K562 (cell line): ENCODE data around the gene HOXB7. TPM values are rescaled to one million over a fixed set of nuclear protein-coding genes. Genes with fewer than 3 reads are reported as not detected.

Experiments
- ATAC-seq: fragments of 200-7000 bp; cut with Tn5 transposase; 3 replicates; pipeline ENCODE4 v1.9.1; 2020; ENCODE audit warnings: moderate library complexity
- BruUV-seq: library from RNA; stranded (reverse); fragments of 400-500 nt; replicated peaks from 2 replicates; lab custom pipeline; 2021; lab: Mats Ljungman, UMichigan
- CTCF ChIA-PET: fragments of 300-600 bp; formaldehyde crosslinking; extraction: SDS; loops from one replicate; lab custom pipeline; 2021; ENCODE audit warnings: low intra/inter-chr PET ratio; lab: Yijun Ruan, JAX
- POLR2A ChIA-PET: fragments of 300-600, 350-650 bp; sonication (Branson Sonifier 250); formaldehyde crosslinking; extraction: SDS; loops from one replicate; lab custom pipeline; 2021; ENCODE audit warnings: antibody characterized with exemption, inconsistent platforms; lab: Yijun Ruan, JAX
- DNase-seq, 4 experiments: peaks; one replicate each; pipeline versions ENCODE4 v3.0.0 to v3.0.0-alpha.2; 2011 to 2018; ENCODE audit warnings: low spot score in 3 of 4, mixed read lengths in 3 of 4; ENCODE audit errors: extremely low read depth in 1 of 4
- FAIRE-seq: peaks from 2 replicates; lab custom pipeline; 2011; peaks lifted over from hg19 to GRCh38; lab: Jason Lieb, UNC
- H2AFZ ChIP-seq: 2 replicates; pipeline ENCODE4 v1.6.0; 2011; ENCODE audit warnings: low read depth, low read length, control low read depth, inconsistent platforms
- H3K27ac ChIP-seq: fragments of 200-600 bp; 3 replicates; pipeline ENCODE4 v1.8.0; 2011; ENCODE audit warnings: low read depth, mild to moderate bottlenecking, control low read depth, inconsistent platforms, low read length, moderate library complexity, mixed read lengths; ENCODE audit errors: extremely low read depth
- H3K27me3 ChIP-seq, 2 experiments: fragments of 300-600 bp in 1 of 2; 2 replicates in 1 of 2; 3 replicates in 1 of 2; pipeline versions ENCODE4 v1.6.0 to v1.8.0; 2011; ENCODE audit warnings: inconsistent platforms in 2 of 2, low read length in 2 of 2, mild to moderate bottlenecking in 1 of 2, mixed read lengths in 1 of 2, moderate library complexity in 1 of 2; ENCODE audit not compliant: control insufficient read depth in 2 of 2, insufficient read depth in 2 of 2
- H3K36me3 ChIP-seq: fragments of 300-600 bp; 3 replicates; pipeline ENCODE4 v1.8.0; 2011; ENCODE audit warnings: mild to moderate bottlenecking, low read length, inconsistent platforms; ENCODE audit not compliant: control insufficient read depth, insufficient read depth
- H3K4me1 ChIP-seq, 2 experiments: fragments of 200-600 bp in 1 of 2; replicated peaks in 1 of 2; 2 replicates in 1 of 2; 3 replicates in 1 of 2; pipeline versions ENCODE4 v1.5.1 to v1.8.0; 2011; ENCODE audit warnings: inconsistent platforms in 2 of 2, low read length in 2 of 2, mild to moderate bottlenecking in 1 of 2, mixed read lengths in 1 of 2, moderate library complexity in 1 of 2; ENCODE audit not compliant: control insufficient read depth in 2 of 2, insufficient read depth in 2 of 2
- H3K4me2 ChIP-seq: 2 replicates; pipeline ENCODE4 v1.6.1; 2011; ENCODE audit warnings: low read length, control low read depth, inconsistent platforms, mixed read lengths; ENCODE audit not compliant: insufficient read depth
- H3K4me3 ChIP-seq: fragments of 200-600 bp; sonication (generic), shearing (Covaris generic); 2 replicates; pipeline ENCODE4 v1.5.1; 2016; ENCODE audit warnings: control low read depth, inconsistent platforms
- H3K79me2 ChIP-seq: fragments of 200-600 bp; 3 replicates; pipeline ENCODE4 v1.8.0; 2011; ENCODE audit warnings: low read length, inconsistent platforms; ENCODE audit not compliant: control insufficient read depth, insufficient read depth
- H3K9ac ChIP-seq, 2 experiments: 2 replicates each; pipeline versions ENCODE4 v1.6.0 to v1.6.1; 2011; ENCODE audit warnings: low read depth in 2 of 2, low read length in 2 of 2, control low read depth in 1 of 2, inconsistent platforms in 1 of 2, mild to moderate bottlenecking in 1 of 2, mixed read lengths in 1 of 2; ENCODE audit not compliant: insufficient read depth in 1 of 2
- H3K9me1 ChIP-seq: one replicate; pipeline ENCODE4 v1.6.0; 2011; ENCODE audit warnings: inconsistent platforms, mild to moderate bottlenecking, low read length, moderate library complexity; ENCODE audit not compliant: control insufficient read depth, insufficient read depth
- H3K9me3 ChIP-seq: replicated peaks from 2 replicates; pipeline ENCODE4 v1.5.1; 2011; ENCODE audit warnings: low read depth, low read length, inconsistent platforms; ENCODE audit not compliant: control insufficient read depth, insufficient read depth
- H4K20me1 ChIP-seq: replicated peaks from 2 replicates; pipeline ENCODE4 v1.6.1; 2011; ENCODE audit warnings: low read length, inconsistent platforms, mixed read lengths; ENCODE audit not compliant: control insufficient read depth, insufficient read depth
- CEBPB ChIP-seq: fragments of 450-650 bp; IDR thresholded peaks from 2 replicates; pipeline ENCODE4 v1.6.1; 2016; ENCODE audit warnings: missing genetic modification characterization, missing compliant biosample characterization
- IFI16 ChIP-seq: fragments of 250-450 bp; sonication (Bioruptor Pico); IDR thresholded peaks from 2 replicates; pipeline ENCODE4 v2.1.2; 2022; ENCODE audit warnings: mild to moderate bottlenecking, inconsistent platforms
- LEF1 ChIP-seq: fragments of 450-650 bp; IDR thresholded peaks from 2 replicates; pipeline ENCODE4 v1.6.1; 2016; ENCODE audit warnings: mild to moderate bottlenecking
- MAZ ChIP-seq, 2 experiments: fragments of 450-650 bp in 1 of 2; sonication (generic) in 1 of 2; formaldehyde crosslinking; IDR thresholded peaks in 1 of 2; conservative IDR thresholded peaks in 1 of 2; 2 replicates each; pipeline versions ENCODE4 v1.4.0 to v1.5.0; 2020; ENCODE audit warnings: mild to moderate bottlenecking in 1 of 2, missing genetic modification reagents in 1 of 2
- POLR2A ChIP-seq: fragments of 450-650 bp; conservative IDR thresholded peaks from 2 replicates; pipeline ENCODE4 v1.6.1; 2016
- RBBP5 ChIP-seq: fragments of 200-600 bp; sonication (generic); IDR thresholded peaks from 2 replicates; pipeline ENCODE4 v1.6.1; 2012; ENCODE audit warnings: borderline replicate concordance, mild to moderate bottlenecking, low read length, control low read depth, inconsistent platforms; ENCODE audit not compliant: insufficient read depth, poor library complexity, severe bottlenecking
- ZNF311 ChIP-seq: fragments of 250-450 bp; sonication (Bioruptor Pico); IDR thresholded peaks from 2 replicates; pipeline ENCODE4 v1.4.0; 2020; ENCODE audit warnings: mild to moderate bottlenecking, moderate library complexity
- ZNF778 ChIP-seq: fragments of 450-650 bp; formaldehyde crosslinking; IDR thresholded peaks from 2 replicates; pipeline ENCODE4 v1.4.0; 2020; ENCODE audit warnings: mild to moderate bottlenecking, moderate library complexity
- WGBS: fragments of 100-300 bp; shearing (Covaris generic); methylation state at CpG from one replicate; pipeline ENCODE4 v1.1.6; 2016; ENCODE audit warnings: low coverage, mixed read lengths; ENCODE audit not compliant: insufficient coverage; ENCODE audit errors: missing lambda C conversion rate; 5-methylcytosine and 5-hydroxymethylcytosine counted together
- in situ Hi-C: fragments of 300-500 bp; cut with MboI; formaldehyde crosslinking; loops from 4 replicates; pipeline ENCODE4 v1.15.0; 2018; ENCODE audit warnings: inconsistent platforms, mixed read lengths
- intact Hi-C: fragments of 100-400 bp; cut with micrococcal nuclease; formaldehyde crosslinking; loops from 2 replicates; pipeline ENCODE4 v1.14.2; 2022
- polyA plus RNA-seq, 8 experiments: library from polyadenylated mRNA; depleted of rRNA in 4 of 8; stranded (reverse) in 5 of 8; unstranded in 3 of 8; fragments of >200 nt; fragmentation: Nextera tagmentation in 2 of 8; fragmentation: Illumina TruSeq in 1 of 8; extraction: Ambion mirVana in 2 of 8; extraction: Trizol in 1 of 8; gene quantifications; 2 replicates each; pipeline versions ENCODE4 v1.2.1 to v1.2.3, GENCODE V29; 2011 to 2014; ENCODE audit warnings: inconsistent platforms in 1 of 8, missing spikeins in 1 of 8
- total RNA-seq, 7 experiments: library from RNA; depleted of rRNA in 6 of 7; stranded (reverse); fragments of >200 nt in 6 of 7; fragmentation: Illumina TruSeq in 2 of 7; extraction: Trizol in 2 of 7; gene quantifications; 2 replicates each; pipeline versions ENCODE4 v1.2.1 to v1.2.3, GENCODE V29; 2011 to 2021; ENCODE audit warnings: low replicate concordance in 1 of 7
- TF ChIP-seq, protein P1 (sequence below), 2 experiments: fragments of 150-350 bp in 1 of 2; IDR thresholded peaks; 2 replicates each; pipeline ENCODE4 v1.6.1; 2012 to 2016; ENCODE audit warnings: low read depth in 2 of 2, low read length in 2 of 2, mild to moderate bottlenecking in 1 of 2, moderate library complexity in 1 of 2
- TF ChIP-seq, protein P2 (sequence below): fragments of 200-400 bp; formaldehyde crosslinking; IDR thresholded peaks from 2 replicates; pipeline ENCODE4 v1.6.1; 2017; ENCODE audit warnings: mild to moderate bottlenecking, low read depth, low read length, moderate library complexity
- TF ChIP-seq, protein P3 (sequence below): fragments of 250-450 bp; sonication (Bioruptor Pico); IDR thresholded peaks from 2 replicates; pipeline ENCODE4 v1.4.0; 2020; ENCODE audit warnings: mild to moderate bottlenecking

The HOXB7 gene
- total and polyA plus RNA-seq, 9 of the 15 experiments (the other 6 are each of a cell fraction or from before 2014, with no cell fraction given) = 5.5 to 16.7 (median 8.3) TPM

DNA sequence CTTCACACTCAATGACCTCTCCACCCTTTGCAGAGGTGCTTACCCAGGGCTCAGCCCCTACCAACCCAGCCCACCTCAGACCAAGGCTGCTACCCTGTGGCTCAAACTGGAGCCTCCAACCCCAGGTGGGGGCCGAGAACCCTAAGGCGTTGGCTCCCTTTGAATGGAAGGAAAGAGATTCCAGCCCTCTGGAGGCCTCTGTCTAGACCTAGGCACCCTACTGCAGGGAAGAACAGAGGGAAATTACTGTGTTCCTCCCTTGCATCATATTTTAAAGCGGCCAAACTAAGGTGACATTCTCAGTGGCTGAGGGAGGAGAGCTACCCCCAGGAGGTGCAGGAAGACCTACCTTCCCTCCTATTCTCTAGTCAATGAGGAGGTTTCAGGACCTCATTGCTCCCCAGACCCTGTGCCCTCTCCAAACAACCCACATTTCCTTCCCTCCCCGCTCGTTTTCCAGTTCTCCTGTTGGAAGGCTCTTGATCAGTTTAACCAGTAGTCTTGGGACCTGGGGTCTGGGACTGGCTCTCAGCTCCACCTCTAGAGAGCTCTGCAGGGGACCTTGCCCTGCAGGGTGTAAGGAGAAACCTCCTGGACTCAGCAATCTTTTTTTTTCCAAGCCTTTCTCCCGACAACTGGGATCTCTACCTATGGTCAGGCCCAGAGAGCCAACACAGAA, 9.8 kb upstream of the HOXB7 start (continued):
- TF ChIP-seq RBBP5 (peak; percentile 11), POLR2A (peak; percentile 61), ZNF778 (CRISPR knock-in tag) (no peak), CEBPB (0 out of 2 replicates have a peak, but pooled peaks have one; percentile 12), MAZ (CRISPR knock-in tag; conservative IDR thresholded peaks at IDR 0.05 in 1 of 2, IDR thresholded peaks at IDR 0.05 in 1 of 2) (0 out of 4 replicates have a peak, but pooled peaks of 1 of the 2 experiments have one; percentile 49), IFI16 (no peak)

DNA sequence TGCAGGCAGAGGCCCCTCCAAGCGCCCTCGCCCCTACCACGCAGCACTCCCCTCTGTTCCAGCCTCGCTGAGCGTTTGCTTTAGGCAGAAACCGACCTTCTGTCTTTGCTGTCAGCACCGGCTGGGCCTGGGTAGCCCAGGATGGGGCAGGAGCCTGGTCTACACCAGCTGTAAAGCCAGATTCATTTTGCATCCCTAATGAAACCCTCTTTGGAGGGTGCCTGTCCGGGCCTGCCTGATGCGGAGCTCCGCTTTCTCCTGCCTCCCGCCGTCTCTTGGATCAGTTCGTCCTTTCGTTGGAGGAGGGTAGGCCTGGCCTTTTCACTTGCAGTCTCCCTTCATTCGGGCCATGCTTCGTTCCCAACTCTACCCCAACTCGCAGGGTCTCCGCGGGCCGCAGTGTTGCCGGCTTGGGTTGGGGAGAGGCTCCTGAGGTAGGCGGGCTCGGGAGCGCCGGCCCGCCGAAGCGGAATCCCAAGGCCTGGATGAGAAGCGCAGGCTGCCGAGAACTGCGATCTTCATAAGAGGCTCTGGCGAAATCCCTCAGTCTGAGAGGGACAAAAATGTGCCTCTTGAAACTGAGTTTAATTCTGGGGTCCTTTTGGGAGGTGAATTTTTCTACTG, 9.1 kb upstream of the HOXB7 start:
- H3K79me2 ChIP-seq = peaks cover 78% of the 10 kb centered on the region
- POLR2A ChIA-PET = interaction anchor here (0.5 to 1.3 kb wide), 4 partner anchors 17 to 208 kb away, joined by 3 read pairs; no protein-coding TSS in a partner anchor
- 0 out of 2 replicates have a peak overlapping the region, but pooled peaks have one; percentile 39 for H3K4me3 ChIP-seq
- H2AFZ ChIP-seq = no peak overlapping the region
- in situ Hi-C loops = loop anchor here (10.0 kb wide), 1 partner anchor 585 kb away; the partner anchor contains the start of gene COPZ2
- H3K4me1 ChIP-seq = peaks cover 48 to 50% of the 10 kb centered on the region in 2 experiments; a peak in 4 of 5 replicates
- intact Hi-C loops = no loop called here
- H3K27ac ChIP-seq = peak overlapping the region; percentile 72; the same call in 2 of the 3 replicates
- H3K9ac ChIP-seq = peak overlapping the region; percentile 28 to 84; a peak in 3 of 4 replicates
- FAIRE-seq = no peak
- no peaks in the 10 kb centered on the region for H3K9me3 ChIP-seq
- CTCF ChIA-PET = interaction anchor here (0.5 to 2.2 kb wide), 4 partner anchors 313 to 593 kb away, joined by 3 to 10 read pairs (median 6); no protein-coding TSS in a partner anchor
- H3K27me3 ChIP-seq = no peaks in the 10 kb centered on the region
- WGBS = 70% methylated on average over 20 of the region's 32 CpGs
- H3K4me2 ChIP-seq = peak overlapping the region; percentile 76
- peaks cover 50% of the 10 kb centered on the region for H3K36me3 ChIP-seq
- H3K9me1 ChIP-seq = no peaks in the 10 kb centered on the region
- H4K20me1 ChIP-seq = peaks cover 50% of the 10 kb centered on the region
- BruUV-seq = no TSS peak
- DNase-seq = no peak
- ATAC-seq = peak; percentile 35
- TF ChIP-seq, protein P1, sequence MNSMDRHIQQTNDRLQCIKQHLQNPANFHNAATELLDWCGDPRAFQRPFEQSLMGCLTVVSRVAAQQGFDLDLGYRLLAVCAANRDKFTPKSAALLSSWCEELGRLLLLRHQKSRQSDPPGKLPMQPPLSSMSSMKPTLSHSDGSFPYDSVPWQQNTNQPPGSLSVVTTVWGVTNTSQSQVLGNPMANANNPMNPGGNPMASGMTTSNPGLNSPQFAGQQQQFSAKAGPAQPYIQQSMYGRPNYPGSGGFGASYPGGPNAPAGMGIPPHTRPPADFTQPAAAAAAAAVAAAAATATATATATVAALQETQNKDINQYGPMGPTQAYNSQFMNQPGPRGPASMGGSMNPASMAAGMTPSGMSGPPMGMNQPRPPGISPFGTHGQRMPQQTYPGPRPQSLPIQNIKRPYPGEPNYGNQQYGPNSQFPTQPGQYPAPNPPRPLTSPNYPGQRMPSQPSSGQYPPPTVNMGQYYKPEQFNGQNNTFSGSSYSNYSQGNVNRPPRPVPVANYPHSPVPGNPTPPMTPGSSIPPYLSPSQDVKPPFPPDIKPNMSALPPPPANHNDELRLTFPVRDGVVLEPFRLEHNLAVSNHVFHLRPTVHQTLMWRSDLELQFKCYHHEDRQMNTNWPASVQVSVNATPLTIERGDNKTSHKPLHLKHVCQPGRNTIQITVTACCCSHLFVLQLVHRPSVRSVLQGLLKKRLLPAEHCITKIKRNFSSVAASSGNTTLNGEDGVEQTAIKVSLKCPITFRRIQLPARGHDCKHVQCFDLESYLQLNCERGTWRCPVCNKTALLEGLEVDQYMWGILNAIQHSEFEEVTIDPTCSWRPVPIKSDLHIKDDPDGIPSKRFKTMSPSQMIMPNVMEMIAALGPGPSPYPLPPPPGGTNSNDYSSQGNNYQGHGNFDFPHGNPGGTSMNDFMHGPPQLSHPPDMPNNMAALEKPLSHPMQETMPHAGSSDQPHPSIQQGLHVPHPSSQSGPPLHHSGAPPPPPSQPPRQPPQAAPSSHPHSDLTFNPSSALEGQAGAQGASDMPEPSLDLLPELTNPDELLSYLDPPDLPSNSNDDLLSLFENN (IDR thresholded peaks at IDR 0.05; ENCODE audit: low read depth in 2 of 2, low read length in 2 of 2) = no peak
- TF ChIP-seq, protein P2, sequence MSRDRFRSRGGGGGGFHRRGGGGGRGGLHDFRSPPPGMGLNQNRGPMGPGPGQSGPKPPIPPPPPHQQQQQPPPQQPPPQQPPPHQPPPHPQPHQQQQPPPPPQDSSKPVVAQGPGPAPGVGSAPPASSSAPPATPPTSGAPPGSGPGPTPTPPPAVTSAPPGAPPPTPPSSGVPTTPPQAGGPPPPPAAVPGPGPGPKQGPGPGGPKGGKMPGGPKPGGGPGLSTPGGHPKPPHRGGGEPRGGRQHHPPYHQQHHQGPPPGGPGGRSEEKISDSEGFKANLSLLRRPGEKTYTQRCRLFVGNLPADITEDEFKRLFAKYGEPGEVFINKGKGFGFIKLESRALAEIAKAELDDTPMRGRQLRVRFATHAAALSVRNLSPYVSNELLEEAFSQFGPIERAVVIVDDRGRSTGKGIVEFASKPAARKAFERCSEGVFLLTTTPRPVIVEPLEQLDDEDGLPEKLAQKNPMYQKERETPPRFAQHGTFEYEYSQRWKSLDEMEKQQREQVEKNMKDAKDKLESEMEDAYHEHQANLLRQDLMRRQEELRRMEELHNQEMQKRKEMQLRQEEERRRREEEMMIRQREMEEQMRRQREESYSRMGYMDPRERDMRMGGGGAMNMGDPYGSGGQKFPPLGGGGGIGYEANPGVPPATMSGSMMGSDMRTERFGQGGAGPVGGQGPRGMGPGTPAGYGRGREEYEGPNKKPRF = no peak
- TF ChIP-seq ZNF311 (CRISPR knock-in tag) = no peak
- TF ChIP-seq, protein P3, sequence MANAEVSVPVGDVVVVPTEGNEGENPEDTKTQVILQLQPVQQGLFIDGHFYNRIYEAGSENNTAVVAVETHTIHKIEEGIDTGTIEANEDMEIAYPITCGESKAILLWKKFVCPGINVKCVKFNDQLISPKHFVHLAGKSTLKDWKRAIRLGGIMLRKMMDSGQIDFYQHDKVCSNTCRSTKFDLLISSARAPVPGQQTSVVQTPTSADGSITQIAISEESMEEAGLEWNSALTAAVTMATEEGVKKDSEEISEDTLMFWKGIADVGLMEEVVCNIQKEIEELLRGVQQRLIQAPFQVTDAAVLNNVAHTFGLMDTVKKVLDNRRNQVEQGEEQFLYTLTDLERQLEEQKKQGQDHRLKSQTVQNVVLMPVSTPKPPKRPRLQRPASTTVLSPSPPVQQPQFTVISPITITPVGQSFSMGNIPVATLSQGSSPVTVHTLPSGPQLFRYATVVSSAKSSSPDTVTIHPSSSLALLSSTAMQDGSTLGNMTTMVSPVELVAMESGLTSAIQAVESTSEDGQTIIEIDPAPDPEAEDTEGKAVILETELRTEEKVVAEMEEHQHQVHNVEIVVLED (CRISPR knock-in tag) = no peak
- no peak for TF ChIP-seq LEF1
